Mesendoderm (in vitro differentiated cells): Measurements from ENCODE around the gene STRIP1.

Experiments
- DNase-seq: peaks from one replicate; pipeline ENCODE4 v3.0.0; 2013
- H2AK5ac ChIP-seq: 2 replicates; pipeline ENCODE4 v1.6.1; 2013; ENCODE audit warnings: low read length, inconsistent platforms
- H2BK120ac ChIP-seq: 2 replicates; pipeline ENCODE4 v1.6.1; 2013; ENCODE audit warnings: low read depth, mild to moderate bottlenecking, low read length, moderate library complexity, mixed read lengths
- H2BK15ac ChIP-seq: replicated peaks from 2 replicates; pipeline ENCODE4 v1.6.1; 2013; ENCODE audit warnings: low read depth, mild to moderate bottlenecking, moderate library complexity
- H2BK5ac ChIP-seq: 2 replicates; pipeline ENCODE4 v1.6.1; 2013; ENCODE audit warnings: low read length, inconsistent platforms
- H3K18ac ChIP-seq: 2 replicates; pipeline ENCODE4 v1.6.1; 2013; ENCODE audit warnings: mild to moderate bottlenecking, low read length, mixed read lengths
- H3K23ac ChIP-seq: one replicate; pipeline ENCODE4 v1.6.1; 2013; ENCODE audit warnings: low read length
- H3K27ac ChIP-seq: 2 replicates; pipeline ENCODE4 v1.5.1; 2013; ENCODE audit warnings: low read depth, mild to moderate bottlenecking, inconsistent platforms, low read length, moderate library complexity
- H3K27me3 ChIP-seq: 2 replicates; pipeline ENCODE4 v1.6.1; 2013; ENCODE audit warnings: low read length, control low read depth, mild to moderate bottlenecking, inconsistent platforms; ENCODE audit not compliant: insufficient read depth, poor library complexity
- H3K36me3 ChIP-seq: 2 replicates; pipeline ENCODE4 v1.6.1; 2013; ENCODE audit warnings: low read length, inconsistent platforms; ENCODE audit not compliant: control insufficient read depth, insufficient read depth
- H3K4ac ChIP-seq: one replicate; pipeline ENCODE4 v1.6.1; 2013; ENCODE audit warnings: low read depth, mild to moderate bottlenecking, low read length, moderate library complexity
- H3K4me1 ChIP-seq: 2 replicates; pipeline ENCODE4 v1.6.1; 2013; ENCODE audit warnings: low read depth, low read length, inconsistent platforms; ENCODE audit not compliant: control insufficient read depth
- H3K4me2 ChIP-seq: 2 replicates; pipeline ENCODE4 v1.6.1; 2013; ENCODE audit warnings: low read length
- H3K4me3 ChIP-seq: 2 replicates; pipeline ENCODE4 v1.5.1; 2013; ENCODE audit warnings: mild to moderate bottlenecking, low read length
- H3K56ac ChIP-seq: one replicate; pipeline ENCODE4 v1.6.1; 2013; ENCODE audit warnings: low read length
- H3K79me1 ChIP-seq: 2 replicates; pipeline ENCODE4 v1.6.1; 2013; ENCODE audit warnings: low read length, inconsistent platforms
- H3K79me2 ChIP-seq: 2 replicates; pipeline ENCODE4 v1.6.1; 2013; ENCODE audit warnings: mild to moderate bottlenecking, low read length; ENCODE audit not compliant: control insufficient read depth, insufficient read depth
- H3K9ac ChIP-seq: 2 replicates; pipeline ENCODE4 v1.6.1; 2013; ENCODE audit warnings: low read length, inconsistent platforms
- H4K5ac ChIP-seq: one replicate; pipeline ENCODE4 v1.6.1; 2013; ENCODE audit warnings: low read length
- H4K8ac ChIP-seq: one replicate; pipeline ENCODE4 v1.6.1; 2013; ENCODE audit warnings: low read depth, mild to moderate bottlenecking, control low read depth, low read length, moderate library complexity
- WGBS: extraction: QIAGEN DNeasy Blood & Tissue Kit; methylation state at CpG from one replicate; pipeline ENCODE4 v1.1.7; 2013; ENCODE audit warnings: low lambda C conversion rate, missing lambda C conversion rate; ENCODE audit not compliant: insufficient coverage; ENCODE audit errors: extremely low coverage; 5-methylcytosine and 5-hydroxymethylcytosine counted together

Gene STRIP1

DNA sequence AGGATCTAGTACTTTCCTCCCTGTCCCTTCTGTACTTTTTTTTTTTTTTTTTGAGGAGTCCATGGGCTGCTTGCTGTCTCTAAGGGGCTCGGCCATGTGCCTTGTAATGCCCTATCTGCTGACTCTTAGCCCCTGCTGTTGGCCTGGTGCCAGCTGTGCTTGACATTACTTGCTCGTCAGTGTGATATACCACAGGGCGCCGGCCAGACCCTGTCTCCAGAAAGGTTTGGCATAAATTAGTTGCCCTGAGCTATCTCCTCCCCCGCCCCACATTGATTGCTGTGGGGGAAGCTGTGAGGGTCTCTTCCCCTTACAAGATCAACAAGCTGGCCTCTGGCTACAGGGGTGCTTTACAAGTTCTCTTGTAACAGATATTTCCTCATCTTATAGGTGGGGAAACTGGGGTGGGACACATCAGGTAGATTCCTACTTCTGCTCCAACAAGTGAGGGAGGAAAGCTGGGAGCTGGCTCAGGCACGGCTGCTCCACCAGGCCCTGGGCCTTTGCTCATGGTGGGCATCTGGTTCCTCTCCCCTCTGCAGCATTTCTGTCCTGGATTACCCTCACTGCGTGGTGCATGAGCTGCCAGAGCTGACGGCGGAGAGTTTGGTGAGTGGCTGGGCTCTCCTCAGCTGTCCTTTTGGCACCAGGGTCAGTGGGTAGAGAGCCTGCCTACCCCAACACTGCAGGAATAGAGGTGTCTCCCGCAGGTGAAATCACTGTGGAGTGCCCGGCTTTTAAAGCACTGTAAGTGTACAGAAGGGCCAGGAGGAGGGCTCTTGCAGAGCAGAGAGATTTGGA is 15.6 kb downstream of the STRIP1 start:
- no peak overlapping the region for H4K8ac ChIP-seq
- H2AK5ac ChIP-seq: no peak overlapping the region
- DNase-seq: no peak
- H3K36me3 ChIP-seq: peaks cover 31% of the 10 kb centered on the region
- no peak overlapping the region for H2BK120ac ChIP-seq
- no peak overlapping the region for H2BK15ac ChIP-seq
- H3K4ac ChIP-seq: no peak overlapping the region
- no peak overlapping the region for H3K4me2 ChIP-seq
- no peak overlapping the region for H3K23ac ChIP-seq
- H3K79me1 ChIP-seq: no peaks in the 10 kb centered on the region
- no peak overlapping the region for H2BK5ac ChIP-seq
- no peaks in the 10 kb centered on the region for H3K27me3 ChIP-seq
- WGBS: no CpG with 5 or more reads among the region's 11 CpGs
- no peak overlapping the region for H3K27ac ChIP-seq
- no peak overlapping the region for H3K56ac ChIP-seq
- H3K4me1 ChIP-seq: no peaks in the 10 kb centered on the region
- H3K18ac ChIP-seq: no peak overlapping the region
- H3K9ac ChIP-seq: no peak overlapping the region
- H3K4me3 ChIP-seq: no peak overlapping the region
- H3K79me2 ChIP-seq: no peaks in the 10 kb centered on the region
- no peak overlapping the region for H4K5ac ChIP-seq

DNA sequence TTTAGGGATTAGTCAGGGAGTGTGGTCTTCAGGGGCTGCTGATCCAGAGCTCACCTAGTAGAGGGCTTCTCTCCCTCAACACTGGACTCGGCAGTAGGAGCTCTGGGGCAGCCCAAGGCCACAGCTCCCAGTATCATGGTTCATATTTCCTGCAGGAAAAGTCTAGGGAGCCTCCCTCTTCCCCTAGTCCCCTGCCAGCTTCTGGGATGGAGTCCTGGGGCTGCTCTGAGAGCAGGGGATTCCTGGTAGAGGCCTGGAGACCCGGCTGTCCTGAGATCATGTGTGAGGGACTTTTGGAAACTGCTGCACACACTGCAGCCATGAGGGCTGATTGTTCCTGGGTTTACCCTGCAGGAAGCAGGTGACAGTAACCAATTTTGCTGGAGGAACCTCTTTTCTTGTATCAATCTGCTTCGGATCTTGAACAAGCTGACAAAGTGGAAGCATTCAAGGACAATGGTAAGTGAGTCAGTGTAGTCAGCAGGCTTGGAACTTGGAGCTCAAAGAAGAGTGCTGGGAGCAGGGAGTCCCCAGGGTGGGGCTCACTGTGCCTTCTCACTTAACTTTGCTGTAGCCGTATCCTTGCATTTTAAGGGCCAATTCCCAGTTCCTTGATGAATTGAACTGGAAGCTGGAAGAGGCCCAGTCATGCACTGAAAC is 16.3 kb downstream of the STRIP1 start:
- Histone ChIP-seq H2AK5ac (no peak overlapping the region), H3K18ac (no peak overlapping the region), H3K56ac (no peak overlapping the region), H2BK5ac (no peak overlapping the region), H3K4me1 (no peaks in the 10 kb centered on the region), H3K4me3 (no peak overlapping the region), H3K36me3 (peaks cover 31% of the 10 kb centered on the region), H3K79me1 (no peaks in the 10 kb centered on the region), H3K79me2 (no peaks in the 10 kb centered on the region), H3K4ac (no peak overlapping the region), H4K8ac (no peak overlapping the region), H4K5ac (no peak overlapping the region), H3K4me2 (no peak overlapping the region), H3K27me3 (no peaks in the 10 kb centered on the region), H2BK120ac (no peak overlapping the region), H3K9ac (no peak overlapping the region), H2BK15ac (no peak overlapping the region), H3K23ac (no peak overlapping the region), H3K27ac (no peak overlapping the region)
- no CpG with 5 or more reads among the region's 4 CpGs for WGBS
- DNase-seq: no peak

DNA sequence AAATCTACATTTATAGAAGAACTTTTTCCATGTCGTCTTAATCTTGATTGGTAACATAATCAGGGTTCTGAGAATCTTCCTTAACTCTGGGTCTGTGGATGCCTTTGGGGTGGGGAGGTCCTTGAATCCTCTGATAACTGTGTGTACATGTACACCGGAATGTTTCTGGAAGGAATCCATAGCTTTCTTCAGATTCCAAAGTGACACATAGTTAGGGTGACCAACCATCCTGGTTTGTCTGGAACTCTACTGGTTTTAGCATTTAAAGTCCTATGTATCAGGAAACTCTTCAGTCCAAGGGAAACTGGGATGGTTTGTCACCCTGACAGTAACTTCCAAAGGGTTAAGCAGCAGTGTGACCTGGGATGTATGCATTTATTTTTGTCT is 16.8 kb downstream of the STRIP1 start:
- Histone ChIP-seq H3K18ac (no peak overlapping the region), H2BK120ac (no peak overlapping the region), H3K79me1 (no peaks in the 10 kb centered on the region), H3K27ac (no peak overlapping the region), H3K23ac (no peak overlapping the region), H2BK5ac (no peak overlapping the region), H3K4me1 (no peaks in the 10 kb centered on the region), H4K5ac (no peak overlapping the region), H3K79me2 (no peaks in the 10 kb centered on the region), H3K4me3 (no peak overlapping the region), H3K56ac (no peak overlapping the region), H3K9ac (no peak overlapping the region), H3K4ac (no peak overlapping the region), H3K27me3 (no peaks in the 10 kb centered on the region), H2BK15ac (no peak overlapping the region), H3K4me2 (no peak overlapping the region), H2AK5ac (no peak overlapping the region), H3K36me3 (peaks cover 32% of the 10 kb centered on the region), H4K8ac (no peak overlapping the region)
- no CpG with 5 or more reads among the region's 2 CpGs for WGBS
- DNase-seq: no peak

DNA sequence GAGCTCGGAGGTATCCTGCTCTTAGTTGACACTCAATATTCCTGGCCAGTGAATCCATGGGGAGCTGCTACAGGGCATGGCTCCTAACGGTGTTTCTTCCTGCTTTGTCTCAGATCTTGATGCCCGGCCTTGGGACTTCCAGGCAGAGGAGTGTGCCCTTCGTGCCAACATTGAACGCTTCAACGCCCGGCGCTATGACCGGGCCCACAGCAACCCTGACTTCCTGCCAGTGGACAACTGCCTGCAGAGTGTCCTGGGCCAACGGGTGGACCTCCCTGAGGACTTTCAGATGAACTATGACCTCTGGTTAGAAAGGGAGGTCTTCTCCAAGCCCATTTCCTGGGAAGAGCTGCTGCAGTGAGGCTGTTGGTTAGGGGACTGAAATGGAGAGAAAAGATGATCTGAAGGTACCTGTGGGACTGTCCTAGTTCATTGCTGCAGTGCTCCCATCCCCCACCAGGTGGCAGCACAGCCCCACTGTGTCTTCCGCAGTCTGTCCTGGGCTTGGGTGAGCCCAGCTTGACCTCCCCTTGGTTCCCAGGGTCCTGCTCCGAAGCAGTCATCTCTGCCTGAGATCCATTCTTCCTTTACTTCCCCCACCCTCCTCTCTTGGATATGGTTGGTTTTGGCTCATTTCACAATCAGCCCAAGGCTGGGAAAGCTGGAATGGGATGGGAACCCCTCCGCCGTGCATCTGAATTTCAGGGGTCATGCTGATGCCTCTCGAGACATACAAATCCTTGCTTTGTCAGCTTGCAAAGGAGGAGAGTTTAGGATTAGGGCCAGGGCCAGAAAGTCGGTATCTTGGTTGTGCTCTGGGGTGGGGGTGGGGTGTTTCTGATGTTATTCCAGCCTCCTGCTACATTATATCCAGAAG is 19.4 kb downstream of the STRIP1 start:
- no peak overlapping the region for H2BK120ac ChIP-seq
- no peak overlapping the region for H3K23ac ChIP-seq
- H3K4me3 ChIP-seq: no peak overlapping the region
- no peaks in the 10 kb centered on the region for H3K79me1 ChIP-seq
- no peak overlapping the region for H4K8ac ChIP-seq
- H3K27ac ChIP-seq: no peak overlapping the region
- H2BK15ac ChIP-seq: no peak overlapping the region
- H3K9ac ChIP-seq: no peak overlapping the region
- no peak overlapping the region for H2BK5ac ChIP-seq
- H4K5ac ChIP-seq: no peak overlapping the region
- H3K4me1 ChIP-seq: no peaks in the 10 kb centered on the region
- no peak overlapping the region for H3K56ac ChIP-seq
- peaks cover 29% of the 10 kb centered on the region for H3K36me3 ChIP-seq
- peak; percentile 72 for DNase-seq
- no peak overlapping the region for H3K18ac ChIP-seq
- no peak overlapping the region for H3K4ac ChIP-seq
- H3K79me2 ChIP-seq: no peaks in the 10 kb centered on the region
- H3K27me3 ChIP-seq: no peaks in the 10 kb centered on the region
- no peak overlapping the region for H2AK5ac ChIP-seq
- WGBS: no CpG with 5 or more reads among the region's 16 CpGs
- H3K4me2 ChIP-seq: no peak overlapping the region

DNA sequence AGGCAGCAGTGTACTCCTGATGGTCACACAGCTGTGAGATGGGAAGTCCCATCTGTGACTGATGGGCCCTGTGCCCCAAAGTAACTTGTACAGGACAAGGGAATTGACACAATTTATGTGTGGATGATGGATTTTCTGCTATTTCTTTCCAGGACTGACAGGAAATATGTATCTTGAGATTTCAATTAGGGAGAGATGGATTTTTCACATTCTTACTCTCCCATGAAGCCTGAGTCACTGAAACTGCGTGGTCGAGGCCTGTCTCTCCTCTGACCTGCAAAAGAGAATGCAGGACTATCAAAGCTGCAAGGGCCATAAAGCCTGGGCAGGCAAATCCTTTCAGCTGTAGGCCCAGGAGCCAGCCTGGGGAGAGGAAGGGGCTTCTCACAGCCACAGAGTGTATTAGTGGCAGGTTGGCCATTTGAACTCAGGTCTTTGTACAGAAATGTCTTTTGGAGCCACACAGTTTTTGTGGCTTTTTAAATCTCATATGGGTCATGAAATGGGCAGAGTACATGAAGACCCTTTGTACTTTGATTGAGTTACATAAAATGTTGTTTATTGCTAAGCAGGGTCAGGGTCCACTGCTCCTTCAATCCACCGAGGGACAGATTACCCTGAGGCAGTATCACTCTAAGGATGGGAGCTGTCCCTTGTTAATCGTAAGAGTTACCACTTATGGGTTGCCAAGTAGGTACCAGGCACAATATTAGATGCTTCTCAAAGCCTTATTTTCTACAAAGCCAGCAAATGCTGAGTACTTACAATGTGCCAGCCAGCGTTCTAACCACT is 21.3 kb downstream of the STRIP1 start:
- no peak overlapping the region for H2BK15ac ChIP-seq
- no peak overlapping the region for H3K4ac ChIP-seq
- no peak overlapping the region for H4K8ac ChIP-seq
- H3K27me3 ChIP-seq: no peaks in the 10 kb centered on the region
- H3K18ac ChIP-seq: no peak overlapping the region
- no peak overlapping the region for H2BK5ac ChIP-seq
- H3K56ac ChIP-seq: no peak overlapping the region
- H3K27ac ChIP-seq: no peak overlapping the region
- no peak overlapping the region for H3K4me2 ChIP-seq
- no peak overlapping the region for H3K4me3 ChIP-seq
- H3K9ac ChIP-seq: no peak overlapping the region
- H4K5ac ChIP-seq: no peak overlapping the region
- H3K23ac ChIP-seq: no peak overlapping the region
- no peaks in the 10 kb centered on the region for H3K4me1 ChIP-seq
- no peak overlapping the region for H2BK120ac ChIP-seq
- no peaks in the 10 kb centered on the region for H3K79me1 ChIP-seq
- peaks cover 28% of the 10 kb centered on the region for H3K36me3 ChIP-seq
- H2AK5ac ChIP-seq: no peak overlapping the region
- no peaks in the 10 kb centered on the region for H3K79me2 ChIP-seq
- DNase-seq: no peak
- WGBS: no CpG with 5 or more reads among the region's 5 CpGs
